Immature natural killer cell (primary cell): ENCODE results near the gene IL15RA. TPM values are rescaled to one million over a fixed set of nuclear protein-coding genes. Genes with fewer than 3 reads are reported as not detected.
A peak's percentile ranks its signal among the peaks of the same experiment; 100 is the strongest.

Source experiments
- DNase-seq, 3 donors: peaks; one replicate each; pipeline ENCODE4 v3.0.0; 2022; ENCODE audit warnings: mixed read lengths in 1 of 3
- H3K27ac Mint-ChIP-seq, 6 donors: one replicate each; pipeline ENCODE4 v1.8.0; 2020; ENCODE audit warnings: mixed read lengths in 6 of 6, mild to moderate bottlenecking in 5 of 6, inconsistent platforms in 4 of 6, moderate library complexity in 3 of 6
- H3K27me3 Mint-ChIP-seq, 3 donors: one replicate each; pipeline ENCODE4 v1.8.0; 2020 to 2021; ENCODE audit warnings: low read depth in 3 of 3, mild to moderate bottlenecking in 3 of 3, mixed read lengths in 3 of 3, moderate library complexity in 3 of 3, inconsistent platforms in 1 of 3
- H3K36me3 Mint-ChIP-seq, 3 donors: one replicate each; pipeline ENCODE4 v1.8.0; 2020; ENCODE audit warnings: mixed read lengths in 3 of 3, inconsistent platforms in 2 of 3, mild to moderate bottlenecking in 2 of 3
- H3K4me1 Mint-ChIP-seq, 2 donors: one replicate each; pipeline ENCODE4 v1.8.0; 2020; ENCODE audit warnings: inconsistent platforms in 2 of 2, mild to moderate bottlenecking in 2 of 2, mixed read lengths in 2 of 2, moderate library complexity in 1 of 2
- H3K4me3 Mint-ChIP-seq, 5 donors: one replicate each; pipeline ENCODE4 v1.8.0; 2020; ENCODE audit warnings: mild to moderate bottlenecking in 5 of 5, mixed read lengths in 5 of 5, inconsistent platforms in 3 of 5, moderate library complexity in 3 of 5
- H3K9me3 Mint-ChIP-seq, 6 donors: one replicate each; pipeline ENCODE4 v1.8.0; 2020; ENCODE audit warnings: mild to moderate bottlenecking in 6 of 6, mixed read lengths in 6 of 6, inconsistent platforms in 4 of 6, moderate library complexity in 3 of 6
- polyA plus RNA-seq, 3 donors: library from polyadenylated mRNA; unstranded; fragments of 300-500 nt; fragmentation: Illumina TruSeq; gene quantifications; one replicate each; pipeline ENCODE4 v1.2.3, GENCODE V29; 2021

Gene IL15RA
- polyA plus RNA-seq, 3 donors from 2014 or later, result 7.4 to 22.6 (median 14.4) TPM

DNA sequence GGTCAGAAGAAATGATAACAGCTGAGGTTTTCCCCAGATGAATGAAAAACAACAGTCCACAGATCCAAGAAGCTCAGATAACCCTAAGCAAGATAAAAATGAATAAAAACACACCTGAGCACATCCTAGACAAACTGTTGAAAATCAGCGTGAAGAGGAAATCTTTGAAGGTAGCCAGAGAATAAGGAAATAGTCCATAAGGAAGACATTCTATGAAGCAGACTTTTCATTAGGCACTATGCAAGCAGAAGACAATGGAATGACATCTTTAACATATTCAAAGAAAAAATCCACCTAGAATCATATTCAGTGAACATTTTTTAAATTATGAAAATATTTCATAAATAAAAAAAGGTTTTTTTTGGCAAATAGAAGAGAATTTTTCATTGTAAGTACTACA is 15.1 kb upstream of the IL15RA start:
- H3K36me3 Mint-ChIP-seq, result peaks cover 0 to 7% (median 7%) of the 10 kb centered on the region in 3 donors
- peaks cover 0 to 11% (median 2%) of the 10 kb centered on the region in 6 donors for H3K9me3 Mint-ChIP-seq
- H3K4me3 Mint-ChIP-seq, result no peak overlapping the region
- peaks cover 7 to 9% of the 10 kb centered on the region in 2 donors for H3K4me1 Mint-ChIP-seq
- H3K27ac Mint-ChIP-seq, result no peak overlapping the region
- no peak for DNase-seq
- H3K27me3 Mint-ChIP-seq, result peaks cover 2 to 5% (median 4%) of the 10 kb centered on the region in 3 donors

DNA sequence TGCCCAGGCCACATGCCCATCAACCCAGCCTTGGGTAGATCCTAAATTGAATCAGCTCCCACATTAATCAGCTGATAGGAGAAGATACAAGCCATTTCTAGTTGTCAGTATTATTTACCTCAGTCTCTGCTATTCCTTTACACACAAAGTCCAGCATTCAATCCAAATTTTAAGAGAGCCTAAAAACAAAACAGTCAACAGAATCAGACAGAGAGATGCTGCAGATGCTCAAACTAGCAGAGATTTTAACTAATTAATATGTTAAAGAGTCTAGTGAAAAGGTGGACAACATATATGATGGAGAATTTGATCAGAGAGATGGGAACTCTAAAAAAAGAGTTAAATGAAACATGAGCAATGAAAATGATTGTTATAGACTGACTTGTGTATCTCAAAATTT is 14.4 kb upstream of the IL15RA start:
- Mint-ChIP-seq H3K27me3 (peaks cover 2 to 5% (median 2%) of the 10 kb centered on the region in 3 donors), H3K9me3 (peaks cover 0 to 11% (median 2%) of the 10 kb centered on the region in 6 donors), H3K36me3 (peaks cover 0 to 7% (median 7%) of the 10 kb centered on the region in 3 donors), H3K27ac (no peak overlapping the region), H3K4me1 (peaks cover 7 to 10% of the 10 kb centered on the region in 2 donors), H3K4me3 (no peak overlapping the region)
- DNase-seq, result no peak

GRCh38 chr10:5989756-5990155 is 12.4 kb upstream of the IL15RA start:
- Mint-ChIP-seq H3K27me3 (peaks cover 2 to 5% (median 2%) of the 10 kb centered on the region in 3 donors), H3K4me3 (no peak overlapping the region), H3K36me3 (peaks cover 0 to 7% (median 7%) of the 10 kb centered on the region in 3 donors), H3K27ac (no peak overlapping the region), H3K4me1 (peaks cover 7 to 10% of the 10 kb centered on the region in 2 donors), H3K9me3 (peaks cover 0 to 11% (median 2%) of the 10 kb centered on the region in 6 donors)
- no peak for DNase-seq

DNA sequence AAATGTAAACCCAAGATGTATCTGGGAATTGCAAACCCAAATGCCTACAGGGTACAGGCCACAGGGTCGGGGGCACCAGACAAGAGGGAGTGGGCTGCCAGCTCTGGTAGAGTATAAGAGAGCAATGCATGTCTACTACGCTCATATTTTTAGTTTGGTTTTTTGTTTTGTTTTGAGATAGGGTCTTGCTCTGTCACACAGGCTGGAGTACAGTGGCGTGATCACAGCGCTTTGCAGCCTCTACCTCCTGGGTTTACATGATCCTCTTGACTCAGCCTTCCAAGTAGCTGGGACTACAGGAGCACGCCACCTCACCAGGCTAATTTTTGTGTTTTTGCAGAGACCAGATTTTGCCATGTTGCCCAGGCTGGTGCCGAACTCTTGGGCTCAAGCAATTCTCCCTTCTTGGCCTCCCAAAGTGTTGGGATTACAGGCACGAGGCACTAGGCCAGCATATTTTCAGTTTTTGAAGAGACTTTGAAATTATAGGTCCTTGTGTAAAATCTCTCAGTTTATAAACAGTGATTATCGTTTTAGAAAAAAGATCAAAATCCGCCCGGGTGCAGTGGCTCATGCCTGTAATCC is 11.1 kb upstream of the IL15RA start:
- H3K9me3 Mint-ChIP-seq, result peaks cover 0 to 11% (median 0%) of the 10 kb centered on the region in 6 donors
- H3K4me1 Mint-ChIP-seq, result peaks cover 7 to 10% of the 10 kb centered on the region in 2 donors
- H3K36me3 Mint-ChIP-seq, result peaks cover 0 to 7% (median 7%) of the 10 kb centered on the region in 3 donors
- H3K27ac Mint-ChIP-seq, result no peak overlapping the region
- DNase-seq, result no peak
- peaks cover 2 to 5% (median 2%) of the 10 kb centered on the region in 3 donors for H3K27me3 Mint-ChIP-seq
- H3K4me3 Mint-ChIP-seq, result no peak overlapping the region

GRCh38 chr10:5987747-5988146 is 10.4 kb upstream of the IL15RA start:
- Mint-ChIP-seq H3K9me3 (peaks cover 0 to 11% (median 0%) of the 10 kb centered on the region in 6 donors), H3K36me3 (peaks cover 0 to 7% (median 7%) of the 10 kb centered on the region in 3 donors), H3K4me1 (peaks cover 7 to 10% of the 10 kb centered on the region in 2 donors), H3K27ac (no peak overlapping the region), H3K27me3 (peaks cover 2 to 5% (median 2%) of the 10 kb centered on the region in 3 donors), H3K4me3 (no peak overlapping the region)
- no peak for DNase-seq

- no peak overlapping the region for H3K4me3 Mint-ChIP-seq
- H3K27me3 Mint-ChIP-seq, result no peaks in the 10 kb centered on the region
- H3K36me3 Mint-ChIP-seq, result no peaks in the 10 kb centered on the region
- H3K4me1 Mint-ChIP-seq, result peaks cover 7 to 10% of the 10 kb centered on the region in 2 donors
- H3K9me3 Mint-ChIP-seq, result no peaks in the 10 kb centered on the region
- no peak overlapping the region for H3K27ac Mint-ChIP-seq
- no peak for DNase-seq
These were observed 7.7 kb upstream of the IL15RA start for GRCh38 chr10:5985029-5985428.

DNA sequence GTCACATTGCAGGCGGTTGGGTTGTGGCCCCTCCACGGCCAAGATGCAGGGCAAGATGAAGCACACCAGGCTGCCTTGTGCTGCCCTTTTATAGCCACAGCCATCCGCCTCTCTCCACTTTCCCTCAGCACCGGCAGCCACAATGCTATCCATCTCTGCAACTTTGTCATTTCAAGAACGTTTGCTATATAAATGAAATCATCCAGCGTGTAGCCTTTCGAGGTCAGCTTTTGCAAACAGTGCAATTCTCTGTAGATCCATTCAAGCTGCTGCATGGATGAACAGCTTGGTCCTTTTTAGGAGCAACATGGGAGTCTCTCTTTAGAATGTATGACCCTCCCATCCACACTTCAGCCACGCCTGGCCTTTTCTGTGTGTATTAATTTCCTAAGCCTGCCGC is 6.4 kb upstream of the IL15RA start:
- H3K27me3 Mint-ChIP-seq, result no peaks in the 10 kb centered on the region
- no peaks in the 10 kb centered on the region for H3K36me3 Mint-ChIP-seq
- no peaks in the 10 kb centered on the region for H3K9me3 Mint-ChIP-seq
- no peak for DNase-seq
- no peak overlapping the region for H3K4me3 Mint-ChIP-seq
- peaks cover 7 to 10% of the 10 kb centered on the region in 2 donors for H3K4me1 Mint-ChIP-seq
- H3K27ac Mint-ChIP-seq, result no peak overlapping the region

DNA sequence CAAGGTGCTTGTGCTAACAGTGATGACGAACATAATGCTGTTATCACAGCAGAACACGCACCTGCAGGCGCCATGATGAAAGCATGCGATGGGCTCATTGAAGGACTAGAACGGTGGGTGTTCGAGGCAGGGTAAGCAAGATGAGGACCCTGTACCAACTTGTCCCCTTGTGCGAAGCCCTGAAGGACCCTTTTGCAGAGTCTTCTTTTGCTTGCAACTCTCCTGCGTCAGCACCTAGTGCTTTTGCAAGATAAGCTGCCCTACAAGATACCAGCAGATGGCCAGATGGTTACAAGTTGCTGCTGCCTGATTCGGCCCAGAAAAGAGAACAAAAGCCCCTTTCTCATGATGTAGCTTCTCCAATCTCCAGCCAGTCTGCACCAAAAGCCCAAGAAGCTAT is 4.2 kb upstream of the IL15RA start:
- Mint-ChIP-seq H3K36me3 (no peaks in the 10 kb centered on the region), H3K4me3 (no peak overlapping the region), H3K27ac (no peak overlapping the region), H3K27me3 (peaks cover 0 to 2% (median 0%) of the 10 kb centered on the region in 3 donors), H3K9me3 (no peaks in the 10 kb centered on the region), H3K4me1 (peaks cover 3 to 6% of the 10 kb centered on the region in 2 donors)
- no peak for DNase-seq

GRCh38 chr10:5978230-5978489 is 817 bp upstream of the IL15RA start:
- Mint-ChIP-seq H3K27ac (peak overlapping the region; percentile 63 to 91 (median 84)), H3K4me3 (peak overlapping the region; percentile 92 to 93 (median 93)), H3K27me3 (peaks cover 0 to 2% (median 0%) of the 10 kb centered on the region in 3 donors), H3K36me3 (no peaks in the 10 kb centered on the region), H3K4me1 (peaks cover 21% of the 10 kb centered on the region in 2 donors), H3K9me3 (no peaks in the 10 kb centered on the region)
- DNase-seq, result no peak

DNA sequence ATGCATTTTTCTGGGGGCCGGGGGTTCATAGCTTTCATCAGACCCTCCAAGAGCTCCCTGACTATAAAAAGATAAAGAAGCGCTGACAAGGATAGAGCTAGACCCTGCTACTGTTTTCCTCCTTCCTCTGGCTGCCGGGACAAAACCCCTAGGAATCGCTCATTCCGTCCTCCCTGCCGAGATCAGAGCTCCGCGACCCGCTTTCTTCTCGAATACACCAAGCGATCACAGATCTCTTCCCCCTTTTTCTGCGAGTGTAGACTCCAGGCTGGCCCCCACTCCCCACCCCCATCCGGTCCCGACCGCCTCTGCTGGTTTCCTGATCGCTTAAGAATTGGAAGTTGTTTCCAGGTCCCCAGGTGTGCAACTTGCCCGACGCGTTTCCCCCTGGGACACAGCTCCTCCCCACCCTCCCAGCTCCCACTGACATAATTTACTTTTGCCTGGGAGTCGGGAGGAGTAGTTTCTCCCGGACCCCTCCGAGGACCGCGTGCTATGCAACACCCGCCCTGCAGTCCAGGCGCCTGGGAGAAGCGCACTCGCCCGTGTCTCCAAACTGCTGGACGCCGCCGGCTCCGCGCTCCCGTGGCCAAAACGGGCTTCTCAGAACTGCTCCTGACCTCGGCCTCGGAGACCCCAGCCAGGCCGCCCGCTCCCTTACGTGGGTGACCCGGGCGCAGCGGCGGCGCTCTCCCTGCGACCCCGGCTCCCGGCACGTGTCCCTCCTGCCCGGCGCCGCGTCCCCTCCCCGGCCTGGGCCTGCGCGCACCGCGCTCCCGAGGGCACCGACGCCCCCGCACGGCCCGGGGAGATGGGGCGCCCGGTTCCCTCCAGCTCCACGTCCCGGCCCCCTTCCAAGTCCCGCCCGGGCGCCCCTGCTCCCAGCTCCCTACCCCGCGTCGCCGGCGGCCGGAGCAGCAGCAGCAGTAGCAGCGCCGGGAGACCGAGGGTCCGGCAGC is 552 bp downstream of the IL15RA start:
- peaks cover 0 to 2% (median 0%) of the 10 kb centered on the region in 3 donors for H3K27me3 Mint-ChIP-seq
- H3K36me3 Mint-ChIP-seq, result no peaks in the 10 kb centered on the region
- peaks cover 23 to 24% of the 10 kb centered on the region in 2 donors for H3K4me1 Mint-ChIP-seq
- H3K9me3 Mint-ChIP-seq, result no peaks in the 10 kb centered on the region
- H3K27ac Mint-ChIP-seq, result peak overlapping the region; percentile 87 to 92 (median 90)
- peak; percentile 19 to 27 (median 24) for DNase-seq
- H3K4me3 Mint-ChIP-seq, result peak overlapping the region; percentile 91 to 96 (median 95)

DNA sequence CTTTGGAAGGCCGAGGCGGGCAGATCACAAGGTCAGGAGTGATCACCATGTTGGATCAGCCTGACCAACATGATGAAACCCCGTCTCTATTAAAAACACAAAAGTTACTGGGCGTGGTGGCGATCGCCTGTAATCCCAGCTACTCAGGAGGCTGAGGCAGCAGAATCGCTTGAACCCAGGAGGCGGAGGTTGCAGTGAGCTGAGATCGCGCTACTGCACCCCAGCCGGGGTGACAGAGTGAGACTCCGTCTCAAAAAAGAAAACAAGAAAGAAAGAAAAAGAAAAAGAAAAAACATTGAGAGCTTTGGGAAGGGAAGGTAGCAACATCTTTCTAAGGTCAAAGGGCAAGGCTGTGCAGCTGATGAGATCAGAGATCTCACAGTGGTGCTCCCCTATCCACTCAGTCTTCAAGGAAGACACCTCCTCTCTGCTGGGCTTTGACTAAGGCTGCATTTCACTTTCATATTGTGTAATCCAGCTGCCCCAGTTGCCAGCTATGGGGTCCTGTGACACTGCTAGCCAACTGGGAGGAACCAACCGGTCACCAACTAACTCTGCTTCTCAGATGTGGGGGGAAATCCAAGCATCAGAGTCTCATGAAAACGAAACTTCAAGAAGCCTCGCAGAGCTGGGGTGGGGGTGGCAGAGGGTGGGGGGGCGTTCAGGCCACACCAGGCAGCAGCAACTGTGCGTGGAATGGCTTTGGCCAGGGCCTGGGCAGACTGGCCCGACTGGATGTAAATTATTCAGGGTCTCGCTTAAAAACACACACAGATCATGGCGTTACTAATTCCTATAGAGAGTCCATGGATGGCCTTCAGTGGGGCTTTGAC is 1.5 kb downstream of the IL15RA start:
- Mint-ChIP-seq H3K4me3 (peak overlapping the region; percentile 91 to 96 (median 95)), H3K36me3 (no peaks in the 10 kb centered on the region), H3K27ac (peak overlapping the region; percentile 87 to 92 (median 90)), H3K9me3 (no peaks in the 10 kb centered on the region), H3K4me1 (peaks cover 32 to 34% of the 10 kb centered on the region in 2 donors), H3K27me3 (peaks cover 0 to 2% (median 0%) of the 10 kb centered on the region in 3 donors)
- DNase-seq, result peak; percentile 66 to 67 (median 67)

GRCh38 chr10:5973069-5973468 is 4.3 kb downstream of the IL15RA start:
- H3K27me3 Mint-ChIP-seq, result peaks cover 1 to 2% (median 2%) of the 10 kb centered on the region in 3 donors
- H3K27ac Mint-ChIP-seq, result no peak overlapping the region
- H3K9me3 Mint-ChIP-seq, result no peaks in the 10 kb centered on the region
- no peak overlapping the region for H3K4me3 Mint-ChIP-seq
- peaks cover 31 to 44% of the 10 kb centered on the region in 2 donors for H3K4me1 Mint-ChIP-seq
- no peak for DNase-seq
- H3K36me3 Mint-ChIP-seq, result peaks cover 0 to 3% (median 0%) of the 10 kb centered on the region in 3 donors

DNA sequence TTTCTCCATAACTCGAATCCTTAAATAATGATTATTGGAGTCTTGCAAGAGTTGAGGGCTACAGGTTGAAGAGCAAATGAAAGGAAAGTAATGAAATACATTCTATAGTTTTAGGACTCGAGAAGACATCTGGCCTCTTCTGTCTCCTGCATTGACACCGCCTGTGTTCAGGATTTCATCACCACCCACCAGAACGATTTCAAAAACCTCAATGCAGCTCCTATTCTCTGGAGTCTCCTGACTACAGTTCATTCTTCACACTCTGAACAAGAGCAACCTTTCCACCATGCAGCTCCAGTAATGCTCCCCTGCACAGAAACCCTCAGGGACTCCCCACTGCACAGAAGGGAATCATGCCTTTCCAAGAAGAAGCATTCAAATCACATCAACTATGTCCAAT is 5.5 kb downstream of the IL15RA start:
- Mint-ChIP-seq H3K4me1 (peaks cover 31 to 44% of the 10 kb centered on the region in 2 donors), H3K27ac (peak overlapping the region in 2 of 6 donors; percentile 35 to 41), H3K9me3 (no peaks in the 10 kb centered on the region), H3K36me3 (peaks cover 0 to 3% (median 0%) of the 10 kb centered on the region in 3 donors), H3K27me3 (peaks cover 1 to 2% (median 2%) of the 10 kb centered on the region in 3 donors), H3K4me3 (peak overlapping the region in 1 of 5 donors; percentile 14)
- DNase-seq, result no peak
